Ureter (tissue), 1 donor: ENCODE data around the gene FLOT1. TPM values are rescaled to one million over a fixed set of nuclear protein-coding genes. Genes with fewer than 3 reads are reported as not detected.
"Not testable (repeated sequence)": the region's sequence is repeated elsewhere in the genome, so short reads cannot be mapped to it uniquely, and the experiment has no call there.

Experiments used
- DNase-seq: peaks from one replicate; pipeline ENCODE4 v3.0.0-alpha.2; 2020; ENCODE audit warnings: low spot score
- total RNA-seq: library from RNA; stranded (reverse); gene quantifications from one replicate; pipeline ENCODE4 v1.2.4, GENCODE V29; 2023
- donor health status: DM: yes; HTN: yes; CAD: no.

FLOT1 gene
- total RNA-seq, 1 donor from 2014 or later, result 133 TPM

GRCh38 chr6:30747300-30747687 lies 4.8 kb upstream of the FLOT1 start:
- DNase-seq, result no peak

- DNase-seq, result peak; percentile 92
These were observed 1.7 kb upstream of the FLOT1 start, which contains the start of gene IER3 for GRCh38 chr6:30744054-30744805. TSS of gene IER3 (minus strand) at chr6:30744547. CDS start at chr6:30744518, 29 bp downstream.

GRCh38 chr6:30743099-30744053 lies 889 bp upstream of the FLOT1 start:
- DNase-seq, result no peak

GRCh38 chr6:30741789-30742315 lies 635 bp downstream of the FLOT1 start:
- no peak for DNase-seq

- no peak for DNase-seq
These were observed 1.3 kb downstream of the FLOT1 start for GRCh38 chr6:30741063-30741779.

GRCh38 chr6:30740540-30740870 lies 2.0 kb downstream of the FLOT1 start:
- no peak for DNase-seq

- DNase-seq, result no peak
These were observed 4.0 kb downstream of the FLOT1 start for GRCh38 chr6:30738532-30738931.

GRCh38 chr6:30735668-30736314 lies 6.7 kb downstream of the FLOT1 start:
- DNase-seq, result no peak

GRCh38 chr6:30732237-30732943 lies 10.1 kb downstream of the FLOT1 start:
- no peak for DNase-seq

- peak; percentile 77 for DNase-seq
These were observed 11.7 kb downstream of the FLOT1 start for GRCh38 chr6:30730601-30731435.

- DNase-seq, result no peak
These were observed 14.4 kb downstream of the FLOT1 start for GRCh38 chr6:30727920-30728553.

- no peak for DNase-seq
These were observed 15.7 kb downstream of the FLOT1 start for GRCh38 chr6:30726506-30727413.

- no peak for DNase-seq
These were observed 16.6 kb downstream of the FLOT1 start for GRCh38 chr6:30725713-30726505.

GRCh38 chr6:30724906-30725667 lies 17.4 kb downstream of the FLOT1 start:
- no peak for DNase-seq

- DNase-seq, result not testable (repeated sequence)
These were observed 18.4 kb downstream of the FLOT1 start for GRCh38 chr6:30723843-30724741.
